GM21515 (cell line): ENCODE data around the gene NUMA1.

Experiments used
- ATAC-seq: cut with Tn5 transposase; IDR thresholded peaks from one replicate; pipeline ENCODE4 v1.9.1; 2021; ENCODE audit not compliant: unreplicated experiment

Gene NUMA1

GRCh38 chr11:72002841-72003775 is 77.2 kb downstream of the NUMA1 start:
- no peak for ATAC-seq

GRCh38 chr11:72001834-72002591 is 78.3 kb downstream of the NUMA1 start:
- ATAC-seq: no peak

- no peak for ATAC-seq
Measured at GRCh38 chr11:72001285-72001684, 79.1 kb downstream of the NUMA1 start.

GRCh38 chr11:72000202-72000867 is 80.0 kb downstream of the NUMA1 start:
- no peak for ATAC-seq

- no peak for ATAC-seq
Measured at GRCh38 chr11:71999798-72000197, 80.5 kb downstream of the NUMA1 start.

GRCh38 chr11:71999362-71999761 is 81.0 kb downstream of the NUMA1 start:
- no peak for ATAC-seq

- no peak for ATAC-seq
Measured at GRCh38 chr11:71998649-71999310, 81.6 kb downstream of the NUMA1 start, which contains the start of gene IL18BP. Gene IL18BP (plus strand): TSS chr11:71998909. CDS start chr11:71999985, 1,076 bp downstream.

- ATAC-seq: no peak
Measured at GRCh38 chr11:71998061-71998460, 82.3 kb downstream of the NUMA1 start.

GRCh38 chr11:71997594-71997993 is 82.7 kb downstream of the NUMA1 start:
- no peak for ATAC-seq

GRCh38 chr11:71996946-71997345 is 83.4 kb downstream of the NUMA1 start:
- ATAC-seq: no peak

- no peak for ATAC-seq
Measured at GRCh38 chr11:71996517-71996916, 83.8 kb downstream of the NUMA1 start.

GRCh38 chr11:71995726-71996291 is 84.5 kb downstream of the NUMA1 start:
- ATAC-seq: no peak

- no peak for ATAC-seq
Measured at GRCh38 chr11:71994786-71995185, 85.6 kb downstream of the NUMA1 start.

GRCh38 chr11:71992136-71992730 is 88.1 kb downstream of the NUMA1 start:
- ATAC-seq: no peak

- peak; percentile 58 for ATAC-seq
Measured at GRCh38 chr11:71991494-71991893, 88.8 kb downstream of the NUMA1 start.

GRCh38 chr11:71990701-71991100 is 89.6 kb downstream of the NUMA1 start:
- no peak for ATAC-seq

GRCh38 chr11:71988050-71988449 is 92.3 kb downstream of the NUMA1 start:
- ATAC-seq: no peak

GRCh38 chr11:71987521-71987920 is 92.8 kb downstream of the NUMA1 start:
- no peak for ATAC-seq

- ATAC-seq: peak; percentile 51
Measured at GRCh38 chr11:71986131-71986530, 94.2 kb downstream of the NUMA1 start.

- no peak for ATAC-seq
Measured at GRCh38 chr11:71979602-71980001, 100.7 kb downstream of the NUMA1 start.
